Muscle layer of duodenum (tissue), 2 donors: ENCODE data around the gene DCAF5.

Experiments
- H3K27ac ChIP-seq: one replicate; pipeline ENCODE4 v1.7.0; 2013; ENCODE audit warnings: mild to moderate bottlenecking, low read length
- H3K27me3 ChIP-seq: one replicate; pipeline ENCODE4 v1.7.0; 2013; ENCODE audit warnings: low read depth, mild to moderate bottlenecking, control low read depth, low read length
- H3K36me3 ChIP-seq, 2 donors: one replicate each; pipeline ENCODE4 v1.7.0; 2013; ENCODE audit warnings: low read length in 2 of 2, control low read depth in 1 of 2, mild to moderate bottlenecking in 1 of 2; ENCODE audit not compliant: insufficient read depth in 2 of 2, control insufficient read depth in 1 of 2
- H3K4me1 ChIP-seq, 2 donors: one replicate each; pipeline ENCODE4 v1.7.0; 2013; ENCODE audit warnings: low read length in 2 of 2, mild to moderate bottlenecking in 2 of 2, control low read depth in 1 of 2, moderate library complexity in 1 of 2; ENCODE audit not compliant: insufficient read depth in 2 of 2, control insufficient read depth in 1 of 2
- H3K4me3 ChIP-seq, 2 donors: one replicate each; pipeline ENCODE4 v1.7.0; 2013; ENCODE audit warnings: low read length in 2 of 2, low read depth in 1 of 2, mild to moderate bottlenecking in 1 of 2
- H3K9me3 ChIP-seq, 2 donors: one replicate each; pipeline ENCODE4 v1.7.0; 2013; ENCODE audit warnings: low read length in 2 of 2, control low read depth in 1 of 2, mild to moderate bottlenecking in 1 of 2; ENCODE audit not compliant: control insufficient read depth in 1 of 2
- donor health status: healthy.

DCAF5 gene

GRCh38 chr14:69139743-69140142, 13.2 kb downstream of the DCAF5 start:
- H3K27me3 ChIP-seq, result no peaks in the 10 kb centered on the region
- no peaks in the 10 kb centered on the region for H3K9me3 ChIP-seq
- H3K4me1 ChIP-seq, result peaks cover 0 to 21% of the 10 kb centered on the region in 2 donors
- no peak overlapping the region for H3K4me3 ChIP-seq
- H3K27ac ChIP-seq, result no peak overlapping the region
- no peaks in the 10 kb centered on the region for H3K36me3 ChIP-seq

- H3K36me3 ChIP-seq, result no peaks in the 10 kb centered on the region
- H3K27ac ChIP-seq, result peak overlapping the region; percentile 24
- H3K9me3 ChIP-seq, result no peaks in the 10 kb centered on the region
- H3K27me3 ChIP-seq, result no peaks in the 10 kb centered on the region
- peaks cover 0 to 32% of the 10 kb centered on the region in 2 donors for H3K4me1 ChIP-seq
- H3K4me3 ChIP-seq, result no peak overlapping the region
Measured at GRCh38 chr14:69137843-69138535, 14.9 kb downstream of the DCAF5 start.

- H3K27ac ChIP-seq, result peak overlapping the region; percentile 3
- no peaks in the 10 kb centered on the region for H3K9me3 ChIP-seq
Measured at GRCh38 chr14:69137416-69137815, 15.5 kb downstream of the DCAF5 start.

GRCh38 chr14:69135133-69135532, 17.8 kb downstream of the DCAF5 start:
- Histone ChIP-seq H3K4me3 (no peak overlapping the region), H3K27ac (no peak overlapping the region), H3K27me3 (no peaks in the 10 kb centered on the region), H3K9me3 (no peaks in the 10 kb centered on the region), H3K4me1 (peaks cover under 1 to 51% of the 10 kb centered on the region in 2 donors), H3K36me3 (no peaks in the 10 kb centered on the region)

More at GRCh38 chr14:69137416-69137815, 15.5 kb downstream of the DCAF5 start:
- Histone ChIP-seq H3K4me3 (no peak overlapping the region), H3K4me1 (peaks cover 0 to 37% of the 10 kb centered on the region in 2 donors), H3K36me3 (no peaks in the 10 kb centered on the region), H3K27me3 (no peaks in the 10 kb centered on the region)

GRCh38 chr14:69133206-69134125, 19.5 kb downstream of the DCAF5 start:
- Histone ChIP-seq H3K27ac (no peak overlapping the region), H3K36me3 (no peaks in the 10 kb centered on the region), H3K4me1 (peaks cover 8 to 61% of the 10 kb centered on the region in 2 donors), H3K4me3 (no peak overlapping the region), H3K27me3 (no peaks in the 10 kb centered on the region), H3K9me3 (no peaks in the 10 kb centered on the region)

GRCh38 chr14:69132513-69133181, 20.3 kb downstream of the DCAF5 start:
- Histone ChIP-seq H3K27ac (no peak overlapping the region), H3K4me3 (no peak overlapping the region), H3K9me3 (no peaks in the 10 kb centered on the region), H3K27me3 (no peaks in the 10 kb centered on the region), H3K4me1 (peaks cover 8 to 53% of the 10 kb centered on the region in 2 donors), H3K36me3 (no peaks in the 10 kb centered on the region)

GRCh38 chr14:69131176-69131575, 21.7 kb downstream of the DCAF5 start:
- no peak overlapping the region for H3K4me3 ChIP-seq
- no peaks in the 10 kb centered on the region for H3K27me3 ChIP-seq
- H3K4me1 ChIP-seq, result peaks cover 8 to 44% of the 10 kb centered on the region in 2 donors
- H3K27ac ChIP-seq, result no peak overlapping the region
- H3K9me3 ChIP-seq, result no peaks in the 10 kb centered on the region
- no peaks in the 10 kb centered on the region for H3K36me3 ChIP-seq

GRCh38 chr14:69129264-69129880, 23.5 kb downstream of the DCAF5 start:
- no peak overlapping the region for H3K27ac ChIP-seq

GRCh38 chr14:69118305-69118704, 34.6 kb downstream of the DCAF5 start:
- Histone ChIP-seq H3K9me3 (no peaks in the 10 kb centered on the region), H3K4me3 (no peak overlapping the region), H3K27ac (no peak overlapping the region), H3K4me1 (no peaks in the 10 kb centered on the region), H3K27me3 (no peaks in the 10 kb centered on the region), H3K36me3 (peaks cover 41% of the 10 kb centered on the region in 2 donors)

More at GRCh38 chr14:69129264-69129880, 23.5 kb downstream of the DCAF5 start:
- no peak overlapping the region for H3K4me3 ChIP-seq
- no peaks in the 10 kb centered on the region for H3K9me3 ChIP-seq
- H3K4me1 ChIP-seq, result peaks cover 8 to 48% of the 10 kb centered on the region in 2 donors
- no peaks in the 10 kb centered on the region for H3K36me3 ChIP-seq
- no peaks in the 10 kb centered on the region for H3K27me3 ChIP-seq

GRCh38 chr14:69117020-69117767, 35.7 kb downstream of the DCAF5 start:
- no peak overlapping the region for H3K27ac ChIP-seq
- H3K36me3 ChIP-seq, result peaks cover 41% of the 10 kb centered on the region in 2 donors

More at GRCh38 chr14:69117020-69117767, 35.7 kb downstream of the DCAF5 start:
- no peaks in the 10 kb centered on the region for H3K9me3 ChIP-seq
- no peak overlapping the region for H3K4me3 ChIP-seq
- no peaks in the 10 kb centered on the region for H3K4me1 ChIP-seq
- no peaks in the 10 kb centered on the region for H3K27me3 ChIP-seq
